Middle frontal gyrus (tissue), 1 donor: ENCODE results near the gene ZNF514.
"Not testable (repeated sequence)": the region's sequence is repeated elsewhere in the genome, so short reads cannot be mapped to it uniquely, and the experiment has no call there.

ENCODE experiments used
- DNase-seq: peaks from one replicate; pipeline ENCODE4 v3.0.0-alpha.2; 2015; ENCODE audit warnings: low spot score; ENCODE audit errors: extremely low spot score

ZNF514 gene

DNA sequence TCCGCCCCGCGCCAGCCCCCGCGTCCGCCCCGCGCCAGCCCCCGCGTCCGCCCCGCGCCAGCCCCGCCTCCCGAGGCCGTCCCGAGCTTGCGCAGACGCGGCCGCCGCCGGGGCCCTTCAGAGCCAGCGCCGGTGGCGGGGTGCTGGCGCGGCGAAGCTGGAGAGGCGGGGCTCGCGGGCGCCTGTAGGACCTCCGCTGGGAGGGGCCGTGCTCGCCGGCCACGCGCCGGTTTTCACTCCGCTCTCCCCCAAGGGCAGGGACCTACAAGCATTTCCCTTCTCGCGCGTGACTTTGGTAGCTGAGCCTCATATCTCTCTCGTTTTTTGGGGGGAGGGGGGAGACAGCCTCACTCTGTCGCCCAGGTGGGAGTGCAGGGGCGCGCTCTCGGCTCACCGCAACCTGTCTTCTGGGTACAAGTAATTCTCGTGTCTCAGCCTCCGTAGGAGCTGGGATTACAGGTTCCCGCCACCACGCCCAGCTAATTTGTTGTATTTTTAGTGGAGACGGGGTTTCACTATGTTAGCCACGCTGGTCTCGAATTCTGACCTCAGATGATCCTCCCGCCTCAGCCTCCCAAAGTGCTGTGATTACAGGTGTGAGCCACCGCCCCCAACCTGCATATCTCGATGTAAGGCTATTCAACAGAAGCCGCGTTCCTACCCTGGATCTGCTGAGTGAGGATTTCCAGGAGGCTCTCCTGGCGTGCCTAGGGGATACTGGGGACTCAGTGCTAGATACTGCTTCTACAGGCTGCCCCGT, at the start of gene ZNF514:
ZNF514 (minus strand) TSS at position 159 of the 760 bp plus-strand sequence. CDS start 6,595 bp downstream, outside the sequence.
- peak; percentile 77 for DNase-seq

DNA sequence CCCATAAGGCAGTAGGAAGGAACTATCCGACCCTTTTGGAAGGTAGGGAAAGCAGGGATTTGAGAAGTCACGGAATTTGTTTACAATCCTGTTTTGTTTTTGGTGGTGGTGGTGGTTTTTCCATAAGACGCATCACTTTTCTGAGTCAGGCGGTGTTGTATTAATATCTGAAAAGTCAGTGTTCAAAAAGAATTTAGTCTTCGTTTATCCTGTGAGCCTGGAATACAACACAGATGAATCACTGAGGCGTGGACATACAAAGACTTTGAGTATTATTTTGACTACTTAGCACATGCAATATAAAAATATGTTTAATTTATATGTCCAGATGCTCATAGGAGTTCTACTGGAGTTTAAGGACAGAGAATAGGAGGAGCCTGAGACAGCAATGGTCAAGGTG, 48.5 kb upstream of the ZNF514 start:
- DNase-seq: no peak

DNA sequence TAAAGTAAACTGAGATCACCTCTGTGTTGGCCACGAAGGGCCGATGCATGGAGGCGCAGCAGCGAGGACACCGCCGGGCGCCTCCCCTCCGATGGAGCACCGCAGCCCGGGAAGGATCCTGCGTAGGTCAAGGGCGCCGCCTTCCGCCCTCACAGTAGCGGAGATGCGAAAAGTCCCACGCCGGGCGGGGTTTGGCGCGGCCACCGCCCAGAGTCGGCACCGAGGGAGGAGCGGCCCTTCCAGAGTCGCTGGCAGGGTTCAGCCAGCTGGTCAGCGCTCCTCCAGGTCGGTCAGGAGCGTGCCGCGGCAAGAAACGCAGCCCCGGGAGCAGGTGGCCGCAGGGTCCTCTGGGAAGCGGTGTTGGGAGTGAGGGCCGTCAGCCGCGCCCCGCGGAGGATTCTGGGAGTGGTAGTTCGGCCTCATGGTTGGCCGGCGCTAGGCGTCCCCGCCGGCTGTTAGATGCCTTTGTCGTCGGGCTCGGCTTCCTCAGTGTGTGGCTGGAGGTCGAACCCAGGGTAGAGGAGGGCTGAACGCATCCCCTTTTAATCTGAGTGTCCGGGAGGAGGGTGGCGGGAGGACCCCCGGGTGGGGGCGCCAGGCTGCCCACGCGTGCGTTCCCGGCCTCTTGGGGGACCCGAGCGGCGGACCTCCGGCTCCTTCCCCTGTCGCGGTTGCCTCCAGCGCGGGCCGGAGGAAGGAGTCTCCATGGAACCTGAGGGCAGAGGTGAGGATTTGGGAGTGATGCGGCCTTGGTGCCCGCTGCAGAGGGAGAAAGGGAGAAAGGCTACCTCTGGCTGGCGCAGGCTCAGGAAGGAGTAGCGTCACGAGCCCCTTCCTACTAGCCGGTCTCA, 47.7 kb upstream of the ZNF514 start, which contains the start of gene ZNF892:
ZNF892 (plus strand) TSS at position 411 of the 851 bp plus-strand sequence; CDS start at position 706, 295 bp downstream.
- DNase-seq: peak; percentile 81

DNA sequence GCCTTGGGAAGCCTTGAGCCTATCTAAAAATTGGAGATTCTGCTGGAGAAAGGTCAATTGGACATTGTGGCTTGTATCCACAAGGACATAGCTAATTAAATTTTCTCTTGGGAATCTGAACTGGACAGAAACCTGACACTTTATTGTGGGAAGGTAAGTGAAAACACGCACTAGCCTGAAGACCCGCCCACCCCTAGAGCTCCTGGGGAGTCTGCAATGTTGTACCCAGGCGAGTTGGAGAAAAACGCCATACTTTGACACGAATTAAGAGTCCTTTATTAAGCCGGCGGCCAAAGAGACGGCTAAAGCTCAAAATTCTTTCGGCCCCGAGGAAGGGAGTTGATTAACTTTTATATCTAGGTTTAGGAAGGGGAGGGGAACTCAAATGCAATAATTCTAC, 46.4 kb upstream of the ZNF514 start:
- no peak for DNase-seq

GRCh38 chr2:95204396-95204795, 44.7 kb upstream of the ZNF514 start:
- DNase-seq: no peak

DNA sequence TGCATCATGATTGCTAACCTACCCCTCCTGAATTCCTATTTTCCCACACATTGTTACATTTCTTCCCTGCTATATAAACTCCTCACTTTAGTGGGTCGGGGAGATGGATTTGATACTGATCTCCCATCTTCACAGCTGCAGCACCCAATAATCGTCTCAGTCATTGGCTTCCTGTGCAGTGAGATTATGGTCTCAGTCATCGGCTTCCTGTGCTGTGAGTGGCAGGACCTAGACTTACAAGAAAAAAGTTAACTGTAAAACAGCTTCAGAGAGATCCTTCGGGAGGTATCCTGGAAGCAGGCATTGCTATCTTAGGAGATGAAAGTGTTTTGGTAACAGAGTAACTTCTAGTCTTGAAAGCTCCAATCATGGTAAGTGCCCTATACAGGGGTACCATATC, 44.3 kb upstream of the ZNF514 start:
- no peak for DNase-seq

- DNase-seq: not testable (repeated sequence)
Measured at GRCh38 chr2:95192956-95193355, 33.3 kb upstream of the ZNF514 start.

GRCh38 chr2:95185973-95186372, 26.3 kb upstream of the ZNF514 start:
- no peak for DNase-seq

GRCh38 chr2:95185197-95185596, 25.5 kb upstream of the ZNF514 start:
- no peak for DNase-seq

GRCh38 chr2:95181774-95182173, 22.1 kb upstream of the ZNF514 start:
- no peak for DNase-seq

DNA sequence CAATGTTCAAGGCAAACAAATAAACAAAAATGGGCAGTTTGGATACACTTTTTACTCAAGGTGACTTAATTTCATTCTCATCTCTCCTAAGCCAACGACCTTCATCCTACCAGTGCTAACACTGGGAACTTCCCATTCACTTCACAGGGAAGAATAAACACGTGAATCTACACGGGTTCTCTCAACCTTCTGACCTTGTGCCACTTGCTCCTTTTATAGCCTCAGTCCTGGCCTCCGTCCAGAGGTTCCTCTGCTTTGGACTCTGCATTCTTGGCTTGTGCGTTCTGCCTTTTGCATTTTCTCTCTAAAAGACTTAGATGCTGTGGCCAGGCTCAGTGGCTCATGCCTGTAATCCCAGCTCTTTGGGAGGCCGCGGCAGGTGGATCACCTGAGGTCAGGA, 19.8 kb upstream of the ZNF514 start:
- no peak for DNase-seq

DNA sequence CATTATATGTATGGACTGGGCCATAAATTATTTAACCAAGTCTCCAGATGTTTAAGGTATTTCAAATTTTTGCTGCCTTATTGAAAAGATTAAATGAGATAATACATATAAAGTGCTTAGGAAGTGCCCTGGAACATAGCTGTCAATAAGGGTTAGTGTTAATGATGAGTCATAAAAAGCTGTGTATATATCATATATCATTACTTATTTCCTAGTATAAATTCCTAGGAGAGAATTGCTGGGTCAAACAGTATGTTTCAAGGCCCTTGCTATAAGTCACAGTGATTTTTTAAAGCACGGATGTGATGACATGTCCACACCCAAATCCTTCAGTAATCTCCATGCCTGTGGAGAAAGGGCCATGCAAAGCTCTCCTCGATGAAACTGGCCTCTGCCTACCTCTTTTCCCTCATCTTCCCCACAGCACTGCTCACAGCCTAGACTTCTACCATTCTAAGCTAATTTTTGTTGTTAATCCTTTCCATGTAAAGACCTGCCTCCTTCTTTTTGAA, 14.4 kb upstream of the ZNF514 start:
- no peak for DNase-seq

DNA sequence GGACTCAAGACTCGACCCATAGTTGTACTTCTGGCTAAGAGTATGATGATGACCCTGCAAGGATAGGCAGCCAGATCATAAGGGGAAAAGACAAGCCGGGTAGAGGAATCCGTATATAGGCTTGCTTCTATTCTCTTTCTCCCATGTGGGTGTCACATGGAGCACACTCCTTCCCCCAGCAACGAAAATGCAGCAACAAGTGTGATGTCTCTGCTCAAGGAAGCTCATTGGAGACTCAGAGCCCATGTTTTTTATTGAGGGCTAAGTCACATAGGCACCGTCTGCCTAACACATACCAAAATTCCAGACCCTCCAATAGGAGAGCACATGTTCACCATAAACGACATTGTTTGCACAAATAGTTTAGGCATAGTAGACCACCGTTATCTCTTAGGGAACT, 12.3 kb upstream of the ZNF514 start:
- no peak for DNase-seq

DNA sequence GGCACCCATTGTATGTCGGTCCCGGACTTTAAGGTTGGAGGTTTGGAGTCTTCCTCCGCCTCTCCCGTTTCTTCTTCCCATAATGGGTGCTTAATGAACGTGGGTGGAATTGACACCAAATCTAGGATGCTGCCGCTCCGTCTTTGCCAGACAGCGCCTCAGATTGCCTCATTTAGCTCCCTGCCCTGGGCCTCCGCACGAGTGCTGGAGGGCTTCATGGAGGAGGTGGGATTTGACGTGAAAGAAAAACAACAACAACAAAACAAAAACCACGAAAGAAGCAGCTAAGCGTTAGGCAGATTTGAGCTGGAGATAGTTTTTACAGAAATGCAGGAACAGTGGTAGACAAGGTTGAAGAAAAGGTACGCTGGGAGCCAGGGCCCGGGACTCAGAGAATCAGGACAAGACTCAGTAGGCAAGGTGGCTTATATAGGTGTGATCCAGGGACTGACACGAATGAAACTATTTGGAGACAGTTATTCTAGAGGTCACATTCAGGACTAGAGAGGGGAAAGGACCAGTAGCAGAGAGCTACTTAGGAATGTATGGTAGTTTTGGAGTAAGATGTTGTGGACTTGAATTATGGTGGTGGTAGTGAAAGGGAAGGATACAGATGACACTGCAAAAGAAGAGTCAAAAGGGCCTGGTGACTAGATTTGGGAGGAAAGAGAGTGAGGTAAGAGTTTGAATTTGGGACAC, 6.6 kb upstream of the ZNF514 start:
- no peak for DNase-seq

DNA sequence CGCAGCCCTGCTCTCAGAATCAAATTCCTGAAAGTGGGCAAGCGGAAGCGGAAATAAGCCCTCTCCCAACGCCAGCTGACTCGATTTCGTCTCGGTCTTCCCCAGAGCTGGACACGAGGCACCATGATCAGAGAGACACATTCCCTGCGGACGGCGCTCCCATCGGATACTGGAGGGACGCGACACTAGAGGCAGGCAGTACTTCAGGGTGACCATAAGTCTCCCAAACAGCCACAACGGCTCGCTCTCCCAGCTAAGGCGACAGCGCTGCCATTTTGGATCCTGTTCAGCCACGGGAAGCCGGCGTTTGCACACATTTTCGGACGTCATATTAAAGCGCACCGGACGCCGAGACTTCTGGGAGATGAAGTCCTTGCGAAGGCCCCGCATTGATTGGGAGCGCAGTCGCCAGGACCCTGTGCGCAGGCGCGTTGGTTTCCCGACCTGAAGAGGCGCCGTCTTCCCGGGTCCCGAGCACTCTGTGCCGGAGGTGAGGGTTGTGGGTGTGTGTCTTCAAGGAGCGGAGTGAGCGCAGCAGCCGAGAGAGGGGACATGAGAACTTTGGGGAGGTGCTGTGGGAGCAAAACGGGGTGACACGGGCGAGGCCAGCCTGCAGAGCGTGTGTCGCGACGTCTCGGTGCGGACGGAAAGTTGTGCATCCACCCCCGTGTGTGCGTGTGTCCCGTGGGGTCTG, 5.9 kb upstream of the ZNF514 start, which contains the start of gene ZNF2:
ZNF2 (plus strand) TSS at position 439 of the 694 bp plus-strand sequence. CDS start 10,418 bp downstream, outside the sequence.
- DNase-seq: peak; percentile 98

DNA sequence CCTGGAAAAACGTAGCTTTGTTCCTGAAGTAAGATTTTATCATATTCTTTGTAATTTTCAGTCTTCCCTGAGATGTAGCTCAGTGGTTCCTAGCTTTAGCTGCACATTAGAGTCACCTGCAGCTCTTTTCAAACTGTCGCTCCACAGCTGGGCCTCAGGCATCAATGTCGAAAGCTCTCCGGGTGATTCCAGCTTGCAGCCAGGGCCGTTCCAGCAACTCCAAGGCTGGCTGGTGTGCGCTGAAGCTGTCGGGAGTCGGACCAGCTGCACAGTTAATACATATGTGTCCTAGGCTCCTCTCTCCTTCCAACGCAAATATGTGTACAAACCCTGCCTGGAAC, 5.4 kb upstream of the ZNF514 start:
- DNase-seq: no peak

GRCh38 chr2:95158891-95159619, 593 bp downstream of the ZNF514 start:
- peak; percentile 11 for DNase-seq

DNA sequence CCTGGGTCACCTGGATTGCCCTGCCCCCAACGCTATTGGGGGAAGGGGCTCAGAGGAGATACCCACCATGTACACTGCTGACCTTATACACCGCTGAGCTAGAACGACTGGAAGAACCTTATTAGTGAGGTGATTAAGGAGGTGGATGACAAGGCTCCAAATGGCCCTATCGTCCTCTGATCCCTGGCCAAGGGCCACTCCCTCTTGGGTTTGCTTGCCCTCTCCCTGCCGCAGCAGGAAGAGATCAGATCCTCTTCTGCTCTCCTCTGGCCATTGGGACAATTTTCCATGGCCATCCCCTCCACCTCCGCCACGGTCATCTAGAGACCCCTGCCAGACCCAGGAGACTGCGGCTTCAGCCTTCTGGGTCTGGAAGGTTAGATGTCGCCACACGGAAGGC, 1.2 kb downstream of the ZNF514 start:
- DNase-seq: no peak

- DNase-seq: no peak
Measured at GRCh38 chr2:95149397-95149984, 10.2 kb downstream of the ZNF514 start.

DNA sequence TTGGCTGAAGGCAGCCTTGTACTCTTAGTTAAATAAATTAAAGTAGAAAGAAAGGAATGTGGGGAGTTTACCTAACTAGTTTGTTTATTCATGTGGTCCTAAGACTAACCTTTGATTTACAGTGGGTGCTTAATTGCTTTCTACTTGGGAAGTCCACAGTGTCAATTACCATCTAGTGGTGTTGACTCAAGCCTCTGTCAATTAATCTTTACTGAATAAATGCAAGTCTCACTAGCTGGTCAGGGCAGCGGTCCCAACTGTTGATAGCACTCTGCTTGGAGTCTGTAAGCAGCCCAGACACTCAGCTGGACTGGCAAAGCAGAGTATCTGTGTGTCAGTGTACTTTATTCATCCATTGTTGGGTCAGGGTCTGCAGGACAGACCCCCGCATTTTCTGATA, 15.8 kb downstream of the ZNF514 start:
- no peak for DNase-seq
